ENCODE results near the gene MBLAC1. TPM values are rescaled to one million over a fixed set of nuclear protein-coding genes. Genes with fewer than 3 reads are reported as not detected.

Gene MBLAC1
- total RNA-seq, 6 donors from 2014 or later, result 1.0 to 11.4 (median 3.3) TPM

DNA sequence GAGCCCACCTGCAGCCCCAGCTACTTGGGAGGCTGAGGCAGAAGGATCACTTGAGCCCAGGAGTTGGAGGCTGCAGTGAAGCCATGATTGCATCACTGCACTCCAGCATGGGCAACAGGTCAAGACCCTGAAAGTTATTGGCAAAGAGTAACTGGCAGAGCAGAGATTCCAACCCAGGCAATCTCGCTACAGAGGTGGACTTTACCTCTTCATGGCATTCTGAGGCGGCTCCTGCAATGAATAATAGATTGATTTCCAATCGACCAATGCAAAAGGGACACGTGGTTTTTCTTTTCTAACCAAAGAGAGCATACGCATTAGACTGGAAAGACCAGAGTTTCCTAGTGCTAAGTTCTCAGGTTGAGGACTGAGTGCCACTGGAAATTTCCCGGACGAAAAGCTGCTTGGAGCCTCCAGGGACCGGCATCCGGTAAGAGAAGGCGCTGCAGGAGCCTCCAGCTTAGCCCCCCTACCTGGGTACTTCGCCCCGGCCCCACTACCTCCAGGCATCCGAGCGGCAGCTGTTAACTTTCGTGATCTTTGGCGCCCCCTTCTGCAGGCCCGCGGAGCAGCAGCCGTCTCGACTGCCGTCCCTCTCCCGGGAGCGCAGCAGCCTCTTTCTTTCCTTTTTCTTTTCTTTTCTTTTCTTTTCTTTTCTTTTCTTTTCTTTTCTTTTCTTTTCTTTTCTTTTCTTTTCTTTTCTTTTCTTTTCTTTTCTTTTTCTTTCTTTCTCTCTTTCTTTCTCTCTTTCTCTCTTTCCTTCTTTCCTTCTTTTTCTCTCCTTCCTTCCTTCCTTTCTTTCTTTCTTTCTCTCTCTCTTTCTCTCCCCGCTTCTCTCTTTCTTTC is 4.1 kb downstream of the MBLAC1 start:
- Histone ChIP-seq H3K27me3 (no peaks in the 10 kb centered on the region), H3K4me3 (peak overlapping the region in 2 of 4 donors; percentile 13), H3K9me3 (no peaks in the 10 kb centered on the region), H3K4me1 (peaks cover 14 to 28% (median 25%) of the 10 kb centered on the region in 4 donors), H3K36me3 (no peaks in the 10 kb centered on the region), H3K27ac (no peak overlapping the region)
- DNase-seq, result peak; percentile 81 to 94
- ATAC-seq (ENCODE audit: low FRiP score in 2 of 2), result peak in 1 of 2 donors; percentile 37
- 13 to 15% methylated on average over 24 of the region's 24 CpGs for WGBS, 2 donors
- no peak for TF ChIP-seq POLR2AphosphoS5 (IDR thresholded peaks at IDR 0.05)
- TF ChIP-seq, protein P1, sequence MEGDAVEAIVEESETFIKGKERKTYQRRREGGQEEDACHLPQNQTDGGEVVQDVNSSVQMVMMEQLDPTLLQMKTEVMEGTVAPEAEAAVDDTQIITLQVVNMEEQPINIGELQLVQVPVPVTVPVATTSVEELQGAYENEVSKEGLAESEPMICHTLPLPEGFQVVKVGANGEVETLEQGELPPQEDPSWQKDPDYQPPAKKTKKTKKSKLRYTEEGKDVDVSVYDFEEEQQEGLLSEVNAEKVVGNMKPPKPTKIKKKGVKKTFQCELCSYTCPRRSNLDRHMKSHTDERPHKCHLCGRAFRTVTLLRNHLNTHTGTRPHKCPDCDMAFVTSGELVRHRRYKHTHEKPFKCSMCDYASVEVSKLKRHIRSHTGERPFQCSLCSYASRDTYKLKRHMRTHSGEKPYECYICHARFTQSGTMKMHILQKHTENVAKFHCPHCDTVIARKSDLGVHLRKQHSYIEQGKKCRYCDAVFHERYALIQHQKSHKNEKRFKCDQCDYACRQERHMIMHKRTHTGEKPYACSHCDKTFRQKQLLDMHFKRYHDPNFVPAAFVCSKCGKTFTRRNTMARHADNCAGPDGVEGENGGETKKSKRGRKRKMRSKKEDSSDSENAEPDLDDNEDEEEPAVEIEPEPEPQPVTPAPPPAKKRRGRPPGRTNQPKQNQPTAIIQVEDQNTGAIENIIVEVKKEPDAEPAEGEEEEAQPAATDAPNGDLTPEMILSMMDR (IDR thresholded peaks at IDR 0.05), result peak; percentile 70 to 87 (median 80)

DNA sequence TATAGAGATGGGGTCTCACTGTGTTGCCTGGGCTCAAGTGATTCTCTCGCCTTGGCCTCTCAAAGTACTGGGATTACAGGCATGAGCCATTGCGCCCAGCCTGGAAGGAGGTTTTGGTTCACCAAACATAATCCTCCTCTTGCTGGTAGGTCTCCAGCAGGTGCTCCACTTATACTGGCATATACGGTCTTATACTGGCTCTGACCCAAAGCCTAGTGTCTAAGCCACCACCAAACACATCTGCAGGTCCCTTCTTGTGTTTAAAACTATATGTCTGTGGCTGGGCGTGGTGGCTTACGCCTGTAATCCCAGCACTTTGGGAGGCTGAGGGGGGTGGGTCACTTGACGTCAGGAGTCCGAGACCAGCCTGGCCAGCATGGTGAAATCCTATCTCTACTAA is 5.4 kb downstream of the MBLAC1 start:
- 67 to 68% methylated on average over 7 of the region's 7 CpGs for WGBS, 2 donors
- no peak for TF ChIP-seq EP300 (IDR thresholded peaks at IDR 0.05)
- TF ChIP-seq POLR2AphosphoS5 (IDR thresholded peaks at IDR 0.05), result no peak
- TF ChIP-seq, protein P1 (IDR thresholded peaks at IDR 0.05), result no peak
- no peak for TF ChIP-seq POLR2A (IDR thresholded peaks at IDR 0.05)
- Histone ChIP-seq H3K4me3 (no peak overlapping the region), H3K9me3 (no peaks in the 10 kb centered on the region), H3K36me3 (no peaks in the 10 kb centered on the region), H3K27ac (no peak overlapping the region), H3K4me1 (peaks cover 11 to 21% (median 20%) of the 10 kb centered on the region in 4 donors), H3K27me3 (no peaks in the 10 kb centered on the region)
- DNase-seq (no peak), ATAC-seq (ENCODE audit: low FRiP score in 2 of 2) (no peak)

DNA sequence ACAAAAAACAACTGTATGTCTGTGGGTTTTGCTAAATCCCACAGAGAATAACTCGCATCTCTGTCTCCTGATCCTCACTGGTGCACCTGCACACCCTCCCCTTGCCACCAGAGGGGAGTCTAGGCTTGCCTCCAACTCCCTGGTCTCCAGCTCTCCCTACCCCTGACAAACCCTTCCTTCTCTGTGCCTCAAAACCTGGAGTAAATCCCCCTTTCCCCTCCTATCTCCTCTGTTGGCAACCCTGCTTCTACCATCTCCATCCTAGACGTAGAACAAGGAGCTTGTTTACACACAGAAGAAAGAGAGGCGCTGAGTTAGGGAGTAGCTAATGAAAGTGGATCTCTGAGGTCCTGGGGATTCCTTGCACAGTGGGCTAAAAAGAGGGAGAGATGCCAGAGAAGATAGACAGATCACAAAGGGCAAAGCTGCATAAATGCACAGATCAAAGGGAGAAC is 6.0 kb downstream of the MBLAC1 start:
- TF ChIP-seq EP300 (IDR thresholded peaks at IDR 0.05) (no peak), POLR2A (IDR thresholded peaks at IDR 0.05) (no peak), POLR2AphosphoS5 (IDR thresholded peaks at IDR 0.05) (no peak)
- TF ChIP-seq, protein P1 (IDR thresholded peaks at IDR 0.05), result peak; percentile 69 to 87 (median 78)
- Histone ChIP-seq H3K9me3 (no peaks in the 10 kb centered on the region), H3K4me1 (peaks cover 11 to 19% (median 17%) of the 10 kb centered on the region in 4 donors), H3K36me3 (no peaks in the 10 kb centered on the region), H3K4me3 (no peak overlapping the region), H3K27ac (no peak overlapping the region), H3K27me3 (no peaks in the 10 kb centered on the region)
- ATAC-seq (ENCODE audit: low FRiP score in 2 of 2) (peak; percentile 86 to 90), DNase-seq (peak in 1 of 2 donors; percentile 57)
- WGBS, 2 donors, result 15 to 25% methylated on average over 3 of the region's 3 CpGs

DNA sequence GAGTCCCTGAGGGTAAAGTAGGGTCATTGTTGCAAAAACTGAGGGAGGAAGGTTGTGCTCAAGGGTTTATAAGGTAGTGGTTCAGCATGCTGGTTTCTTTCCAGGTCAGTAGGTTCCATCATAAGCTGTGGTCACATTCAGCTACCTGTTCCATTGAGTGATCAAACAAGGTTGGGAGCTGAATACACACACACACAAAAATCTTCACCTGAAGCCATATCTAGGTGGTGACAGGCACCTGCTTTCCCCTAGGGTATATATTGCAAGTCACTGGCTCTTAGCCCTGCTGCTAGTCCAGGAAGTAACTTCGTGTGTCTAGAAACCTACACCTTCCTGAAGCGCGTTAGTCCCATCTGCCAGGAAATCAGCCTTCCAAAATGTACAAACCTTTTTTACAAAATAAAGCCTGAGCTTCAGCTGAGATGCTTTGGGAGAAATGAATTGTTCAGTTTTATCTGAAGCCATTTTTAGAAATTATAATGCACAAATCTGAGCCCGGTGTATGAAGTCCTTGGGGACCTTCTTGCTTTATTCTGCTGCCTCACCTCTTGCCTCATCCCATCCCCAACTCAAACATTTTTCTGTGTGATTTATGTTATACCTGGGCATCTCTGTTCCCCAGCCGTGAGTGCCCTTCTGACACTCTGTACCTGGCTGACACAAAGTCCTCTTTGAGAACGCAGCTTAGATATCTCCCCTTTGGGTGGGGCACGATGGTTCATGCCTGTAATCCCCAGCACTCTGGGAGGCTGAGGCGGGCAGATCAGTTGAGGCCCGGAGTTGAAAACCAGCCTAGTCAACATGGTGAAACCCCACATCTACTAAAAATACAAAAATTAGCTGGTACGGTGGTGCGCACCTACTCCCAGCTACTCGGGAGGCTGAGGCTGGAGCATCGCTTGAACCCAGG is 11.3 kb downstream of the MBLAC1 start:
- no peak for ATAC-seq (ENCODE audit: low FRiP score in 2 of 2)
- Histone ChIP-seq H3K4me3 (no peak overlapping the region), H3K4me1 (no peaks in the 10 kb centered on the region), H3K36me3 (no peaks in the 10 kb centered on the region), H3K27me3 (no peaks in the 10 kb centered on the region), H3K27ac (no peak overlapping the region), H3K9me3 (no peaks in the 10 kb centered on the region)
- TF ChIP-seq POLR2AphosphoS5 (IDR thresholded peaks at IDR 0.05) (no peak), EP300 (IDR thresholded peaks at IDR 0.05) (no peak), POLR2A (IDR thresholded peaks at IDR 0.05) (no peak)
- TF ChIP-seq, protein P1 (IDR thresholded peaks at IDR 0.05), result no peak
- 71 to 74% methylated on average over 13 of the region's 13 CpGs for WGBS, 2 donors
- no peak for DNase-seq
